Activated T-cell treated with anti-CD3 and anti-CD28 coated beads for 1 hour (primary cell): Measurements from ENCODE around the gene DUSP14.
"Not testable (repeated sequence)": the region's sequence is repeated elsewhere in the genome, so short reads cannot be mapped to it uniquely, and the experiment has no call there.

ENCODE experiments used
- DNase-seq: peaks from one replicate; pipeline ENCODE4 v3.0.0-alpha.2; 2020; ENCODE audit warnings: low read depth

Gene DUSP14, protein sequence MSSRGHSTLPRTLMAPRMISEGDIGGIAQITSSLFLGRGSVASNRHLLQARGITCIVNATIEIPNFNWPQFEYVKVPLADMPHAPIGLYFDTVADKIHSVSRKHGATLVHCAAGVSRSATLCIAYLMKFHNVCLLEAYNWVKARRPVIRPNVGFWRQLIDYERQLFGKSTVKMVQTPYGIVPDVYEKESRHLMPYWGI

DNA sequence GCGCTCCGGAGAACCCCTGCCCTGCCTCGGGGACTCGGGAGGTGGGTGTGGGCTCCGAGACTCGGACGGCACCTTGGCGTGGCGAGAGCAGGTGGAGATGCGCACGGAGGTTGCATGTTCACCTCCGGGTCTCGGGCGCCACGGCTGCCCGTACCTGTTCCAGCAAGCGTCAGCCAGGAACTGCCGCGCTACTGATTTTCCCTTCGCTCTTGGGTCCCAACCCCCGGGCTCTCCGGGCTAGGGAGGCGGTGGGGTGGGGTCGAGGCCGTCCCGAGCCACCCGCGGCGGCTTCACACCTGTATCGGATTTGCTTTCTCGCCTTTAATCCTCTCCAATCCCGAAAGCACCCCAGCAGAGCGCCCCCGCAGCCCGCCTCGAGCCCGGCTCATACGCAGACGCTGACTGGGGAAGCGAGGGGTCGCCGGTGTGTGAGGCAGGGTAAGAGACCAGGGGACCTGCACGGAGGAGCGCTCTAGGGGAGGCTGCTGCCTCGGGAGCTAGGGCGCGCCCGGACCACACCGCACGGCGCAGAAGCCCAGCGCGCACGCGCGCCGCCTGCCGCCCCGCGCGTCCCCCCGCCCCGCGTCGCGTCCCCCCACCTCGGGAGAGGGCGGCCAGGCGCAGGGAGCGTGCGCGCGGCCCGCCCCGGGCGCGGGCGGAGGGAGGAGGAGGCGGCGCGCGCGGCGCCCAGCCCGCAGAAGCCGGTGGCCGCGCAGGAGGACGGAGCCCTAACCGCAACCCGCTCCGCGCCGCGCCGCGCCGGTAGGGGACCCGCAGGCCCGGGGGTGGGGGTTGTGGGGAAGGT lies at the start of gene DUSP14:
DUSP14 (plus strand) TSS at position 695 of the 805 bp plus-strand sequence. CDS start 22,382 bp downstream, outside the sequence.
- DNase-seq, result peak; percentile 72

DNA sequence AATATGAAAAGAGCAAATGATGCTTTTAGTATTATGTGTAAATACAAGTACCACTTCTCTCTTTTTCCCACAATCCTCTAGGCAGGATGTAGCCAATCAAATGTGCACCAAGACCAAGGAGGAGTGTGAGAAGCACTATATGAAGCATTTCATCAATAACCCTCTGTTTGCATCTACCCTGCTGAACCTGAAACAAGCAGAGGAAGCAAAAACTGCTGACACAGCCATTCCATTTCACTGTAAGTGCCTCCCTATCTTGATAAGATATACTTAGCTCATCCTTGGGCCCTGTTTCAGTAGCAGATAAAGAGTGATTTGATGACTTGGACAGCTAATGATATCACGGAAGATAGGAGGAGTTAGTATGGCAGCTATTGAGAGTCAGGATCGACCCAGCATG lies 49.3 kb upstream of the DUSP14 start:
- DNase-seq, result no peak

DNA sequence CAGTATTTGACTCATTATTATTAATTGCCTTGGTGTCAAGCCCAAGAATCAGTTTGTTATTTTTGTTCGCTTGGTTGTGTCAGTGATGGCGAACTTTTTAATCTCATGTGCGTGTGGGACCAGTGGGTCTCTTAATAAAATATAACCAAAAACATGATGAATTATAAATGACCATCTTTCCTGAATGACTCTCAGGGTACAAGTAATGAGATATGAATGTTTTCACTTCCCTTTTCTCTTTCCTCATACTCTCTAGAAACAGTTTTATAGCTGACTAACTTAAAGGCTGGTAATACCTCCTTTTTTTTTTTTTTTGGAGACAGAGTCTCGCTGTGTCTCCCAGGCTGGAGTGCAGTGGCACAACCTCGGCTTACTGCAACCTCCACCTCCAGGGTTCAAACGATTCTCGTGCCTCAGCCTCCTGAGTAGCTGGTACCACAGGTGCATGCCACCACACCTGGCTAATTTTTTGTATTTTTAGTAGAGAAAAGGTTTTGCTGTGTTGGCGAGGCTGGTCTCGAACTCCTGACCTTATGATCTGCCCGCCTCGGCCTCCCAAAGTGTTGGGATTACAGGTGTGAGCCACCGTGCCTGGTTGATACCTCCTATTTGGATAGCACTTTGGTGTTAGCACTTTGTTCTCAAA lies 48.2 kb upstream of the DUSP14 start:
- DNase-seq, result not testable (repeated sequence)

DNA sequence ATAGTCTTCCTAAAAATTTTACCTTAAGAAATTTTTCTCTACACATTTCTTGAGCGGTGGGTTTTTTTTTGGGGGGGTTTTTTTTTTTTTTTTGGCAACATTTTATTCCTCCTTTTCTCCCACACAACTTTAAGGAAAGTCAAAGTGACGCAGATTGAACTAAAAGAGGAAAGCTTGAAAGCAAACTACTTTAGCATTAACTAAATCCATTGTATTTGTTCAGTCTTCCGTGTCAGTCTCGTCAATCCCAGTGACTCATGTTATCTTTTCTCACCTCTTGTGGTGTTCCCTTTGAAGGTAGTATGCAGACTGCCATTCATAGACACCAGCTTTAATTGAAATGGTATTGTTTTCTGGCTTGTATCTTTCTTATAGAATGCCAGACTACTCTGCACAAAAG lies 43.7 kb upstream of the DUSP14 start:
- no peak for DNase-seq

DNA sequence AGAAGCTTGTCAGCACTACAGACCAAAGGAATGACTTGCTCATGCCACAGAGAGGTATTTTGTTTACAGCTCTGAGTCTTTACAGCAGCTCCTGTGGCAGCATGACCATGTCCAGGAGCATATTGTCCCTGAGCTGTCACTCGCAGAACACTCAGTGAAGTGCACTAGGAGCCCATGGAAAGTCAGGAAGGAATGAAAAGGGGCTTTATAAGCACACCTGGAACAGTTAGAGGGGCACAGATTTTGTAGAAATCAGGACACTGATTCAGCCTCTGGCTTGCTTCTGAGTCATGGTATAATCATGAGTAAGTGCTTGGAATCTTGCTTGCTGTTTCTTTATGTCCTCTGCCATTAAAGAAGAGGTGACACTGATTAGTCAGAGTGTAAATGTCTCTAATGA lies 42.0 kb upstream of the DUSP14 start:
- no peak for DNase-seq

DNA sequence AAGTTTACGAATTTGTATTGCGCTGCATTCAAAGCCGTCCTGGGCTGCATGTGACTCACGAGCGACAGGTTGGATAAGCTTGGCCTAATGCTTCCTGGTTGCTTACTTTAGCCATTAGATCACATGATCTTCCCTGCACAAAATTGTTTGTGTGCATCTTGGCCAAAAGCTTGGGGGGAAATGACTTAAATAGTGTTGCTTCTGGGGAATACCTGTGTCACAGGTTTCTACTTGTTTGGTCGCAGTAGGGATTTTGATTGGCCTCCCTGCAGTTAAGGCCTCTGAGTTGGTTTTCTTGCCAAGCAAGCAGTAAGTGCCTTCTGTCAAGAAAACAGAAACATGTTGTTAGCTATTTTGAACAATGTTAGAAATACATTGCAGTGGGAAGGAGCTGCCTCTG lies 39.6 kb upstream of the DUSP14 start:
- DNase-seq, result no peak

DNA sequence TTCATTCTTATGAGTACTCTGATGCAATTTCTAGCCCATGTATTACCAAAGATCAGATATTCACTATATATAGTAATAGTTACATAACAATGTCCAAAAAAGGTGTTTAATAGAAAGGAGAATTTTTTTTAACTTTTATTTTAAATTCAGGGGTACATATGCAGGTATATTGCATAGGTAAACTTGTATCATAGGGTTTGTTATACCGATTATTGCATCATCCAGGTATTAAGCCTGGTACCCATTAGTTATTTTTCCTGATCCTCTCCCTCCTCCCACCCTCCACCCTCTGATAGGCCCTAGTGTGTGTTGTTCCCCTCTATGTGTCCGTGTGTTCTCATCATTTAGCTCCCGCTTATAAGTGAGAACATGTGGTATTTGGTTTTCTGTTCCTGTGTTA lies 31.9 kb upstream of the DUSP14 start:
- not testable (repeated sequence) for DNase-seq

DNA sequence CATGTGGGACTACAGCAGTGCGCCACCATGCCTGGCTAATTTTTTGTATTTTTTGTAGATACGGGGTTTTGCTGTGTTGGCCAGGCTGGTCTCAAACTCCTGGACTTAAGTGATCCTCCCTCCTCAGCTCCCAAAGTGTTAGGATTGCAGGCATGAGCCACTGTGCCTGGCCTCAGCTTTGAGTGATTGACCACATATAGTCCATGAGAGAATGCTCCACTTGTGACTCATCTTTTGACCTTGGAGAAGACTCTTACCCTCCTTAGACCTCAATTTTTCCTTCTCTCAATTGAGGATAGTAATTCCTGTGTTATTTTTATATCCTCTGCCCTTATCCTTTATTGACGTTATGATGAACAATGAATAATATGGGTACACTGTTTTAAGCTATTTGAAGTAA lies 30.9 kb upstream of the DUSP14 start:
- DNase-seq, result no peak

DNA sequence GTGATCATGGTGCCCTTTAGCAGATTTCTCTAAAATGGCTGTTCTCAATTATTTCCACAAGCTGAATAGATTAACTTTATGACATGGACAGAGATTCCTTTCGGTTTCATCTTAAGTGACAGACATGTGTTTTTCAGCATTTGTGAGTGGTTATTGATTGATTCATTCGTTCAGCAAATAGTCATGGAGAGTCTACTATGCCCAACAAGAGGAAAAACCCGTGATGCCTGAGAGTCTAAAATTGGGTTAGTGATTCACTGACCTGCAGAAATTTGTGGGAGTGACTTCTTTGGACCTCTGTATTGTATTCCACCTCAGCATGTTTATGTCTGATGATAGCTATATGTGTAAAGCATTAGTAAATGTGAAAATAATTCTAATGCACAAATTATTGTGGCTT lies 28.0 kb upstream of the DUSP14 start:
- DNase-seq, result no peak

DNA sequence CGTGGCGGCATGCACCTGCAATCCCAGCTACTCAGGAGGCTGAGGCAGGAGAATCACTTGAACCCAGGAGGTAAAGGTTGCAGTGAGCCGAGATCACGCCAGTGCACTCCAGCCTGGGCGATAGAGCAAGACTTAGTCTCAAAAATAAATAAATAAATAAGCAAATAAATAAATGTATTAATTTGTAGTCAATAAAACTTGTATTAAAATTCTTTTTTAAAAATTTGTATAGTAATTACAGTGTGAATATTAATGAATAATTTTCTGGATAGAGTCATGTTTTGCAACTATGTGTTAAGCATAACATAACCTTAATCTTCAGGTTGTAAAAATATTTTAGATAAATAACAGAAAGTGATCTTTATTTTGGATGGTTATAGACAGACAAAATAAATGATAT lies 27.2 kb upstream of the DUSP14 start:
- no peak for DNase-seq

DNA sequence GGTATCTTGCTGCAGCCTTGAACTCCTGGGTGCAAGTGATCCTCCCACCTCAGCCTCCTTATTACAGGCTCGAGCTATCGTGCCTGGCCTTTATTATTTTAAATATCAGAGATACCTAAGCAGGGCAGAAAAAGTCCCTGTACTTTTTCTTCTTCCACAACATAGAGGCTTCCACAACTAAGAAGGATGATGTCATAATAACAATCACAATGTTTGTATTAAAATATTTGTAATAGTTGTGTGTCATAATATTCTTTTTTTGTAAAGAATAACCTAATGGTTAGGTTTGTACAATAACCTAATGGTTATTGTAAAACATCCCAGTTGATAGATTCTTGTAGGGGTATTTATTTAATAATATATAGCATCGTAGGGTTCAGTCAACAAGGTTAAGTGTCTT lies 26.7 kb upstream of the DUSP14 start:
- no peak for DNase-seq

DNA sequence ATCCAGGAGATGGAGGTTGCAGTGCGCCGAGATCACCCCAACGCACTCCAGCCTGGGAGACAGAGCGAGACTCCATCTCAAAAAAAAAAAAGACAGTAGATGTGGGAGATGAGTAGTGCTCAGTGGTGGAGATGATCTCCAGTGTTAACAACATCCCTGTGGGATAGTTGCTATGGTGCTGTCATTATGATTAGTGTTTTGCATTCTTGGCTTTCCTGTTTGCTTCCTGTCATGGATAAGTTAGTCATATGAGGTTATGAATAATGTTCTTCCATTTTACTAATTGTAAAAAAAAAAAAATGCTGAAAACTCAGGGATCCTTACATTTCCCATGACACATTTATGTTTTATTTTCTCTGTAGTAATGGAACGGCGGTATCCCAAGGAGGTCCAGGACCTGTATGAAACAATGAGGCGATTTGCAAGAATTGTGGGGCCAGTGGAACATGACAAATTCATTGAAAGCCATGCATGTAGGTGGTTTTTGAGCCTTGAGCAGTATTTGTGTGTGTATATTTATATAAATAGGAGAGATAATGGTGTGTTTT lies 24.5 kb upstream of the DUSP14 start:
- DNase-seq, result no peak

DNA sequence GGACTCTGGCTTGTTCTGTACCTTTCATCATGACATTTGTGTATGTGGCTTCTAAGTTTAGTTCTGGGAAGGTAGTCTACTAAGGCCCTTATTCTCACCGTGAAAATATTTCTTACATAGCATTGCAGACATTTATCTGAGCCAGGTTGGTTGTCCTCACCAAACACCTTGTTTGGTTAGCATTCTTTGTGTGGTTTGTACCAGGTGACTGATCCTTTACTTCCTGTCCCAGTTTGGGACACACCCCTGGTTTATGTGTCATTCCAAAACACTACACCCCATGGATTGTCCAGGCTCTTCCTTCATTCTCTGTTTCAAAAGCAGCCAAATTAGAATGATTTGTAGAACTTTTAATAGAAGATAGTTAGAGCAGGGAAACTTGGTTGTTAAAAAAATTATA lies 23.2 kb upstream of the DUSP14 start:
- no peak for DNase-seq

DNA sequence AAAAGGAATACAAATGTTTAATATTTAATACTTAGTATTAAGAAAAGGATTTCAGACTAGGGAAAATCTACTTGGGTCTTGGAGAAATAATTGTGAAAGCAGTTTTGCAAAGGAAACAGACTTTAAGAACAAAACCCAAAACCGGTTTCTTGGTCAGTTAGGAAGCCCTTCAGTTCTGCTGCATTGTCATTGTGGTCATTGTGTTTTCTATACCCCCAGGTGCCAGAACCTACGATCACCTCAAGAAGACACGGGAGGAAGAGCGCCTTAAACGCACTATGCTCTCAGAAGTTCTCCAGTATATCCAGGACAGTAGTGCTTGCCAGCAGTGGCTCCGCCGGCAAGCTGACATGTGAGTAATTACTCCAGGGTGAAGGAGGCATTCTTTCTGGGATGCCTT lies 19.5 kb upstream of the DUSP14 start:
- no peak for DNase-seq

DNA sequence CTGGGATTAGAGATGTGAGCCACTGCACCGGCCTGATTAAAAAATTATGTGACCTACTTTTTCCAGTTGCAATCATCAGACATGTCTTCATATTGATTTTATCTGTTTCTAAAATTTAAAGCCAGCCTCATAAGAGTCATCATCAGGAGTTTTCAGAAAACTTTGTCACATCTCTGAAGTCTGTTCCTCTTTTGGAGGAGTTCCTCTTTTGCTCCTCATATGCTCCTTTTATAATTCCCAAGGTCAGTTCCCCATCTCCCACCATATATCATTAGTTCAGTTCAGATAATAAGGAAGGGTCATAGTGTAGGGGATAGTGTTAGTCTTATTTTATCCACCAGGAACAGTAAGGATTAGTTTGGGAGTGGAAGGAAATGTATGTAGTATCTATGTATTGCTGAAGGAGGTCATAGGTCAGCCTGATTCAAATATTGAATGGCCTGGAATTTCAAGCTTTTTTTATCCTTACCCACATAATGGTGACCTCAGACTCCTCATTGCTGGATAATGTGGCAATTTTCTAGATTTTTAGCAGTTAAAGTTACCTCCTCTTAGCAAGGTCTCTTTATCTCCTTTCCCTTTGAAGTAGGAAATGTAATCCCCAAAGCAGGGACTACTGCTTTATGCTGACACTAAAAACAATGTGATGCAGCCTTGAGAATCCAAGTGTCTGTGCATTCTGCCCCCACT lies 13.8 kb upstream of the DUSP14 start:
- DNase-seq, result no peak

DNA sequence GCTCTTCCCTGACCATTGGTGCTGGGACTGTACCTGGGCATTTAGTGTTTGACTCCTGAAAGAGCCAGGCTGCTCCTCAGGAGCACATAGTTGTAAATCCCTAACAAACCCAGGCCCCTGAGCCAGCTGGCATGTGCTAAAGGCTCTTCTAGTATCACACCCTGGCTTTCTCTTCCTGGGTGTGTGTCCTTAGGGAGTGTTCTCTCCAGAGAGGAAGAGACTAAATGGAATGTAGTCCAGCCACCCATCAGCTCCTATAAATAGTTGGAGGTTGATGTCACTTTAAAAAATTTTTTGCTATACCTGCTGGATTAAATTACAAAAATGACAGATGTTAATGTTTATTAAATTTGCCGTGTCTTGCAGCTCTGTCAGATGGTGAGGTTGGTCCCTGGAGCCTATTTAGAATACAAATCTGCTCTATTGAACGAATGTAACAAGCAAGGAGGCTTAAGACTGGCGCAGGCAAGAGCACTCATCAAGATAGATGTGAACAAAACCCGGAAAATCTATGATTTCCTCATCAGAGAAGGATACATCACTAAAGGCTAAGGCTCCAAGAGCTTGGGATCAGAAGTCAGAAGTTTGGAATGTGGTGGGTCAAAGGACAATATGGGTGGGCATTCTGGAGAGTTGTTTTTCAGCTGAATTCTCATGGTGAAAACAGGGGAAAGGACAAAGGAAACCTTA lies 13.1 kb upstream of the DUSP14 start:
- no peak for DNase-seq

DNA sequence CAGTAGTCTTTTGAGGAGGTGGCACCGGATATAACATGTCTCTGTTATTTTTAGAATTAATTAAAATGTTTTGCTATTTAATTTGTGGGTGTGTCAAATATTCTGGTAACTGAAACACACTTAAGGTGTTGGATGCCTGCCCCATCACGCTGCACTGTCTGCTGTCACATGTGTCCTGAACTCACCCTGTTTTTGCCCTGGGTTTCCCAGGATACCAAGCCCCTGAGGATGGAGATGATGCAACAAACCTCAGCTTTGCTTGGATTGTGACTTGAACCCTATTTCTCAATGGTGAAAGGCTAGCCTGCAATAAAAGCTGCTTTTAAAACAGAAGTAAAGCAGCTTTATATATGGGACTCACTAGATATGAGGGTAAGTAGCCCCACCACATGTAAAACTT lies 11.5 kb upstream of the DUSP14 start:
- no peak for DNase-seq

DNA sequence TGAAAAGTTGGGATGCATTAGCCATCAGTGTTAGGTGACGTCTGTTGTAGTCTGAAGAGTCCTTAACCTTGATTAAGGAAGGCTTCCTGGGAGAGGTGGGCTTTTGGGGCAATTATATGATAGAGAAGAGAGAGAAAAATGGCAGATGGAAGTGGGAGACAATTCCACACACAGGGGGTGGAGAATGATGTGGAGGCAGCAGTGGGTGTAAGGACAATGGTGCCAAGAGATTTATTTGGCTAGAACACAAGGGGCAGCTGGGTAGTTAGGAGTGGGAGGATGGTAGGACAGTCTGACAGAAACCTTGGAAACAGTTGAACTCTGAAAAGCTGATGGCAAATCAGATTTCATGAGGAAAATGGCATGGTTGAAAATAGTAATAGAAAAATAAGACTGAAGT lies 10.7 kb upstream of the DUSP14 start:
- DNase-seq, result no peak

DNA sequence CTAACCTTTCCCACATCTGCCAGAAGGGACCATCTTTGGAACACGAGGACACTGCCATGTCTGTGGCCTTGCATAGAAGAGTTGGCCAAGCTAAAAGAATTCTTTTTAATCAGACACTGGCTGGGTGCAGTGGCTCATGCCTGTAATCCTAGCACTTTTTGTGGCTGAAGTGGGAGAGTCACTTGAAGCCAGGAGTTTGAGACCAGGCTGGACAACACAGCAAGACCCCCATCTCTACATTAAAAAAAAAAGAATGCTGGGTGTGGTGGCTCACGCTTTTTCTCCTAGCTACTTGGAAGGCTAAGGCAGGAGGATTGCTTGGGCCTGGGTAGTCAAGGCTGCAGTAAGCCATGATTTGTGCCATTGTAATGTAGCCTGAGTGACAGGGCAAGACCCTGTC lies 9.3 kb upstream of the DUSP14 start:
- DNase-seq, result no peak

DNA sequence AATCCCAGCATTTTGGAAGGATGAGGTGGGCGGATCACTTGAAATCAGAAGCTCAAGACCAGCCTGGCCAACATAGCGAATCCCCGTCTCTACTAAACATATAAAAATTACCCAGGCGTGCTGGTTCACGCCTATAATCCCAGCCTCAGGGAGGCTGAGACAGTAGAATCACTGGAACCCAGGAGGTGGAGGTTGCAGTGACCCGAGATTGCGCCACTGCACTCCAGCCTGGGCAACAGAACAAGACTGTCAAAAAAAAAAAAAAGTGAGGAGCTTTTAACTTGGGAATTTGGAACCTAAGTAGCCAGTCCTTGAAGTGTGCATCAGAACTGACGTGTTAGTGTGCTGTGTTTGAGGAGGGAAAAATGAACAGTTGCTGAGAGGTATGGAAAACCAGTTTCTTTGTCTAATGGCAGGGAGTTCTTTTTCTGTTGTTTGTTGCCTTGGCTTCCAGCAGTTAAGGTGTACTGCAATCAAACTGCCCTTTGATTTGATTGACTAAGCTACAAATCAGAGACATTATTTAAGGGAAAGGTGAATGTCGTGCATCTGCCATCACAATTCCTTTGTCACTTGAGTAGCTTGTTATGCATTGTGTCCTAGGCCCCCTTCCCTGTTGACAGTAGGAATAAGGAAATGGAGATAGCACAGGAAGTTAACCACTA lies 8.6 kb upstream of the DUSP14 start:
- no peak for DNase-seq

DNA sequence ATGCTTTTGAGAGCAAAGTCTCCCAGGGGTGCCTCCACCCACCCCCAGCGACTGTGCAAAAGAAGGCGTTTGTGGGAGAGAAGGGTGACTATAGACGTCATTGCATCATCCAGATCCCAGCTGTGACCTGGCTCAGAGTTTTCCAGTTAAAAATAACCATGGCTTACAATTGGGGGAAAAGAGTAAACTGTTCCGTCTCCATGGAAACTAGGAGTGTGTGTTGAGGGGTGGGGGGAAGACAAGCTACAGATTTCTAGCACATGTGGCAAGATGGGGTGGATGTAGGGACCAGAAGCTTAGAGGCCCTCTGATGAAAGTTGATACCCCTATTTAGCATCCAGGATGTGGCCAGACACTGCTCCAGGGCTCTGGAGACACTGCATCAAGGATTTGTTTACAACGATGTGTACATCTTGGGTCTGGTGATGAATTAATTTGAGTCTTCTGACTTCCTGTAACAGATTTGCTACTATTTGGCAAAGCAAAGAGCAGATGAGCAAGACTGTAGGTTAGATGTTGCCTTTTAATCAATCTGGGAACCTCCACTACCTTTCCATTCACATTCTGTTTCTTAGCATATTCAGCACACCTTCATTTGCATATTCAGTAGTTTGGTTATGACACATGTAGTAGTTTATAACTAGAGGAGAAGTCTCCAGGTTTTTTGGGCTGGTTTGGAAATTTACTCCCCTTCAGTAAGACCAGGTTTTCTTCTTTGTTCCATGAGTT lies 6.2 kb upstream of the DUSP14 start:
- no peak for DNase-seq
